IPS-15b (cell line): Measurements from ENCODE around the gene NHEJ1.

Source experiments
- H3K27me3 ChIP-seq: one replicate; pipeline ENCODE4 v1.6.1; 2013; ENCODE audit warnings: low read length; ENCODE audit not compliant: control insufficient read depth, insufficient read depth
- H3K36me3 ChIP-seq: one replicate; pipeline ENCODE4 v1.6.1; 2013; ENCODE audit warnings: low read length; ENCODE audit not compliant: control insufficient read depth, insufficient read depth
- H3K4me1 ChIP-seq: one replicate; pipeline ENCODE4 v1.6.1; 2013; ENCODE audit warnings: mild to moderate bottlenecking, low read length; ENCODE audit not compliant: control insufficient read depth, insufficient read depth
- H3K4me3 ChIP-seq: one replicate; pipeline ENCODE4 v1.5.1; 2013; ENCODE audit warnings: low read depth, low read length
- H3K9ac ChIP-seq: one replicate; pipeline ENCODE4 v1.6.1; 2013; ENCODE audit warnings: low read depth, mild to moderate bottlenecking, low read length
- H3K9me3 ChIP-seq: one replicate; pipeline ENCODE4 v1.6.1; 2013; ENCODE audit warnings: mild to moderate bottlenecking, low read length; ENCODE audit not compliant: control insufficient read depth, insufficient read depth

Gene NHEJ1

DNA sequence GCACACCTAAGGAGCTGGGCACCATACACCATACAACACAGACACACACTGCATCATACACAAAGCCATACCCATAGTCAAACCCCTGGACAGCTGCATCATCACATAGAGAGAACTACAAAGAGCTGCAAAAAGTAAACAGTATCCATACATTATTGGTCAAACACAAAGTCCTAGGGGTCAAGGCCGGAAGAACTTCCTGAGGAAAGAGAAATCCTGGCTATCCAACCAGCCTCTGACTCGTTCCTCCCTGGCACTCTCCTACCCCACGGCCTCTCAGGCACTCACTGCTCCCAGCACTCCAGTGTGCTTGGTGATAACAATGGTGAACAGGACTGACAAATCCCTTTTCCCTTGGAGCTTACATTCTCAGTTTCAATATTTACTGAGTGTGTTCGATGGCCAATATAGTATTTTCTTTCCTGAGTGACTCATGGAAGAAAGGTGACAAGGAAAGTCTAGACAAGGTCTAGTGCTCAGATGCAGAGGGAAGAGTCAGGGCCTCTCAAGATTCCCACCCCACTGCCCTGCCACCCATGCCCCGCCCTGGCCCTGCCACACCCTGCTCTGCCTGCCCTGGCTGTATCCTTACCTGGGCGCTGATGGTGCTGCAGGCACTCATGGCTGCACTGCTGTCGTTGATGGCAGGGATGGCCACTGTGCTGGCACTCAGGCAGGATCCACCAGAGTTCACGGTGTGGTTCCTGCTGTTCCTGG lies 122.7 kb downstream of the NHEJ1 start:
- peaks cover 14% of the 10 kb centered on the region for H3K27me3 ChIP-seq
- H3K4me1 ChIP-seq: no peaks in the 10 kb centered on the region
- H3K36me3 ChIP-seq: no peaks in the 10 kb centered on the region
- no peak overlapping the region for H3K9ac ChIP-seq
- no peaks in the 10 kb centered on the region for H3K9me3 ChIP-seq
- H3K4me3 ChIP-seq: no peak overlapping the region

DNA sequence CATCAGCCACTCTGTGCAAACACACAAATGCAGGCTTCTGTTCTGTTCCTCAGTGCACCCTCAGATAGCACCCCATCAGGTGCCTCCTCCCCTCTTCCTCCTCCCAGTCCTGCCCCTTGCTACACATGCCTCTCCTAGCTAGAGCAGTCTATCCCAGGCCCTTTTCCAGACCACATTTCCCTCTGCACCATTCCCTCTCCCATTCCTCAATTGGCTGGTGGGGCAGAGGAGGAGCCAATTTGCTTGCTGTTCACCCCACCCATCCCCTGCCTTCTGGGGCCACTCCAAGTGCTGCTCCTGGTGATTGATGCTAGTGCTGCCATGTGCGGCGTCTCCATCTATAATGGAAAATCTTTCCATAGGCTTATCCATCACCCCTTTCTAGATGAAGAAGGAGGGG lies 124.7 kb downstream of the NHEJ1 start:
- Histone ChIP-seq H3K9me3 (no peaks in the 10 kb centered on the region), H3K4me1 (no peaks in the 10 kb centered on the region), H3K27me3 (peaks cover 12% of the 10 kb centered on the region), H3K9ac (no peak overlapping the region), H3K36me3 (no peaks in the 10 kb centered on the region), H3K4me3 (no peak overlapping the region)

DNA sequence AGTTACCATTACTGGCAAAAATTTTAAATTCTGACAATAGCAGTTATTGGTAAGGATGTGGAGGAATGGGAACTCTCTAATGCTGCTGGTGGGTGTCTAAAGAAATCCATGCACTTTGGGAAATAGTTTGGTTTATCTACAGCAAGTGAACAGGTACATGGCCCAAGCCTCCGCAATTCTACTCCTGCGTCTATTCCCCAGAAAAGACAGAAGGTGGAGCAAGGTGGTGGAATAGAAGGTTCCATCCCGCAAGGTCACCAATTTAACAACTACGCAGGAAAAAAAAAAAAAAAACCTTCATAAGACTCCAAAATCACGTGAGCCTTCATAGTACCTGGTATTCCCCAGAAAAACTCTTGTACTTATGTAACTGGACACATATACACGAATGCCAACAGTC lies 125.8 kb downstream of the NHEJ1 start:
- Histone ChIP-seq H3K4me3 (no peak overlapping the region), H3K4me1 (no peaks in the 10 kb centered on the region), H3K9ac (no peak overlapping the region), H3K36me3 (no peaks in the 10 kb centered on the region), H3K27me3 (peaks cover 12% of the 10 kb centered on the region), H3K9me3 (no peaks in the 10 kb centered on the region)

DNA sequence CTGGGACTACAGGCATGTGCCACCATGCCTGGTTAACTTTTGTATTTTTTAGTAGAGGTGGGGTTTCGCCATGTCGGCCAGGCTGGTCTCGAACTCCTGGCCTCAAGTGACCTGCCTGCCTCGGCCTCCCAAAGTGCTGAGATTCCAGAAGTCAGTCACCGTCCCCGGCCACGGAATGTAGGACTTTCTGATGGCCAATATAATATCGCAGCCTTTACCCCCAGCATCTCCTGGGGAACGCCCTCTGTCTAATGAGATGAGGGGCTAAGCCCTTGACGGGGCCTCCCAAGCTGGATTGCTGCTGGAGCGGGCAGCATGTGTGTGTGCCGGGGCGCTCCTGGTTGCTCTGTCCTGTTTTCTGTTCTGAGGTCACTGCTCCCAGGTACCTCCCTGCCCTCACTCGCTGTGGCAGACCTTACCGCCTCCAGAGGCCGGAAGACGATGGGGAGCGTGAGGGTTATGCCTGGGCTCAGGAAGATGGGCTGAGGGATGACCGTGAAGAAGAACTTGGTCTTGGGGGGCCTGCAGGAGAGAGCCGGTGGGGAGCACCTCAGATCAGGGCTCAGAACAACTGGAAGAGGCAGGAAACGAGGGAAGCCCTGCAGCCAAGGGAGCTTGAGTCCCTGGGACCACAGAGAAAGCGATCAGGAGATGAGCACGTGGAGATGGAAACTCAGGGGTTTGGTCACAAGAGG lies 128.4 kb downstream of the NHEJ1 start:
- H3K27me3 ChIP-seq: peaks cover 3% of the 10 kb centered on the region
- H3K4me1 ChIP-seq: no peaks in the 10 kb centered on the region
- H3K9me3 ChIP-seq: no peaks in the 10 kb centered on the region

DNA sequence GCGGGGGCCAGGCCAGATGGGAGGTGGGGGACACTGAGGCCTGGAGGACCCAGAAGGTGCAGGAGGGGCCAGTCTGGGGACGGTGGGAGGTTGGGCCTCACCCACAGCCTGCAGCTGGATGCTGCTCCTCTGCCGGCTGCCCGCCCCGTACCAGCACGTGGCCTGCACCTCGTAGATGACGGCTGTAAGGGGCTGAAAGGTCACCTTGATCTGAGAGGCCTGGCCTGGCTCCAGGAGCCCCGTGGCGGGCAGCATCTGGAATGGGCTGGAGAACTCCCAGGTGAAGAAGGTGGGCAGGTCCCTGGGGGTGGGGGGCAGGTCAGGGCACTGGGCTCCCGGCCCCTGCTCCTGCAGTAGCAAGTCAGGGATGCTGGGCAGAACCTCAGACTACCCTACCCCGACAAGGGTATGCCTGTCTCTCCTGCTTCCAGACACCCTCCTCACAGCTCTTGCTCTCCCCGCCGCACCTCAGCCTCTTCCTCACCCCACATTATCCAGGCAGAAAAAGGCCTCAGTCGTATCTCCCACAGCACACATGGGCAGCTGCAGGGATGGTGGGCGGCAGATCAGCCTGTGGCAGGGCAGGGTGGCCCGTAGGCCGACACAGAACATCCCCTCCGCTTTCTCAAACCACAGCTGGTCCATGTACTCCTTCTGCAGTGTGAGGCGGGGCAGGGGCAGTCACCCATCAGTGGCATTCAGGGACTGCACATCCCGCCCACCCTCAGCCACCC lies 129.4 kb downstream of the NHEJ1 start:
- H3K4me3 ChIP-seq: no peak overlapping the region
- H3K4me1 ChIP-seq: no peaks in the 10 kb centered on the region
- no peaks in the 10 kb centered on the region for H3K9me3 ChIP-seq
- peaks cover 3% of the 10 kb centered on the region for H3K27me3 ChIP-seq
- H3K36me3 ChIP-seq: no peaks in the 10 kb centered on the region
- H3K9ac ChIP-seq: no peak overlapping the region

More for the DNA sequence above, 128.4 kb downstream of the NHEJ1 start:
- no peak overlapping the region for H3K4me3 ChIP-seq
- no peaks in the 10 kb centered on the region for H3K36me3 ChIP-seq
- no peak overlapping the region for H3K9ac ChIP-seq

DNA sequence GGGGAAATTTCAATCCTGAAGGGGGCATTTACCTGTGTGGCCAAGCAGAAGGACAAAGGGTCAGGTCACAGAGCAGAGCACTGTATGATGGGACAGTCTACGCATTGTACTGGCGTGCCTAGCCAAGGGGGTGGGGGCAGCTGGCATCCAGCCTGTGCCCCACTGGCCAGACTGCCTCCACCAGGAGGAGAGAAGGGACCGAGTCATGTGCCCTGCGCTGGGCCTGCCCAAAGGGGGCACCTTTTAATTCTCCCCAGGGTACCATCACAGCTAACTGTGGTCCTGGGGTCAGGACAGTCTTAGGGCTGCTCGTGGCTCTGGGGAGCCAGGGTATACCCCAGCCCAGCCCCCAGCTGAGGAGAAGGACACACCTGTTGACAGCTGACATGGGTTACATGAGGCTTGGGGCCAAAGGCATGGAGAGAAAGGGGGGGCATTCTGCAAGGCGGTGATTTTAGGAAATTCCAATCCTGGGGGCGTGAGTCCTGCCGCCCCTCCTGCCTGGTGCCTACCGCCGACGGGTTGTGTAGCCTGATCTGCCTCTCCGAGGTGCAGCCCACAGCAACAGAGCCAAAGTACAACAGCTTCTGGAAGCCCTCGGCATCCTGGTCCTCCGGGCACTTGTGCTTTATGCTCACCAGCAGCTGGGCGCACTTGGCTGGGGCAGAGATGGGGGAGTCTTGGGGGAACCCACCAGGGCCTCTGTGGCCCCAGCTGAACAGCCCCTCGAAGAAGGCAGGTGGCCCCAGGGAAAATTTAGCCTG lies 130.3 kb downstream of the NHEJ1 start:
- Histone ChIP-seq H3K4me3 (no peak overlapping the region), H3K9me3 (no peaks in the 10 kb centered on the region), H3K9ac (no peak overlapping the region), H3K36me3 (no peaks in the 10 kb centered on the region), H3K27me3 (peaks cover 3% of the 10 kb centered on the region), H3K4me1 (no peaks in the 10 kb centered on the region)

DNA sequence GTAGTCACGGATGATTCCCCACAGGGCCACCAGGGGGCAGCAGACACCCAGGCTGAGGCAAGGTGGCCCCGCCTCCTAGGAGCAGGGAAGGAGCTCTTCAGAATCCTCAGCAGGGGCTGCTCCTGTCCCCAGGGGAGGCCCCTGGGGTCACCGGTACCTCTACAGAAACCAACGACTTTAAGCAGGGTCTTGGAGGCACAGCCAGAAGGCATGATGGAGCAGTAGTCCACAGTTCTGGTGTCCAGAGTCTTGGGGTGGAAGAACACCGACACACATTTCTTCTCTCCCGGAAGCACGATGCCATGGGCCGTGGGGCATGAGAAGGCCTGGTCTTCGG lies 130.8 kb downstream of the NHEJ1 start:
- no peak overlapping the region for H3K4me3 ChIP-seq
- peaks cover 3% of the 10 kb centered on the region for H3K27me3 ChIP-seq
- H3K36me3 ChIP-seq: no peaks in the 10 kb centered on the region
- no peaks in the 10 kb centered on the region for H3K4me1 ChIP-seq
- H3K9ac ChIP-seq: no peak overlapping the region
- H3K9me3 ChIP-seq: no peaks in the 10 kb centered on the region

DNA sequence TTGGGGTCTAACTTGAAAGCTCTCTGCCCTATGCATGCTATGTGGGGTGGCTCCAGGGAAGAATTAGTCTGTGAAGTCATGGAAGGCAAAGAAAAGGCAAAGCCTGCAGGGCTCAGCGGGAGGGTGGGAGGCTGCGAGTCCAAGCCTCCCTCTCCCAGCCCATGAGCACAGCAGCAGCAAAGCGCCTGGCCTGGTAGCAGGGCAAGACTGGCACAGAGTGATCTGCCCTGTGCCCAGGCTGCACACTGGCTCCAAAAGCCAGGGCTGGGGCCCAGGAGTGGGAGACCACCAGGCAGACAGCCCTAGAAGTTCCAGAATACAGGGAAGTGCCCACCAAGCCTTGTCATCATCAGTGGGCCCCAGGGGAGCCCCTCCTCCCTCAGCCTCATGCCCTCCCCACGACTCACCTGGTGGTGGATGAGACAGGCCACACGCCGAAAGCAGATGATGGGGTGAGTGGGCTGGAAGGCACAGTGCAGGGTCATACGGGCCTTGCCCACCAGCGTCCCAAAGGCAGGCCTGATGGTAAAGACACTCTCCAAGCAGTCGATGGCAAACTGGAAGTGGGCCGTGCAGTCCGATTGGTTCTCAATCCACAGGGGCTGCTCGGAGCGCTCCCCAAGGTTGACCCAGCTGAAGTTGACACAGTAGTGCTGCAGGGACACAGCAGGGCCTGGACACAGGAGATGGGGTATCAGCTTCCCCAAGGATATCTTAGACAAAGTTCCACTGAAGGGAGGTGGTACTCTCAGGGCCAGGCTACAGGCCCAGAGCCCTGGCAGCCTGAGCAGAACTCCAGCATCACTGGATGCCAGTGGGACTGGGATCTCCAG lies 131.4 kb downstream of the NHEJ1 start:
- Histone ChIP-seq H3K36me3 (no peaks in the 10 kb centered on the region), H3K4me1 (no peaks in the 10 kb centered on the region), H3K27me3 (peaks cover 3% of the 10 kb centered on the region), H3K9ac (no peak overlapping the region), H3K9me3 (no peaks in the 10 kb centered on the region), H3K4me3 (no peak overlapping the region)

DNA sequence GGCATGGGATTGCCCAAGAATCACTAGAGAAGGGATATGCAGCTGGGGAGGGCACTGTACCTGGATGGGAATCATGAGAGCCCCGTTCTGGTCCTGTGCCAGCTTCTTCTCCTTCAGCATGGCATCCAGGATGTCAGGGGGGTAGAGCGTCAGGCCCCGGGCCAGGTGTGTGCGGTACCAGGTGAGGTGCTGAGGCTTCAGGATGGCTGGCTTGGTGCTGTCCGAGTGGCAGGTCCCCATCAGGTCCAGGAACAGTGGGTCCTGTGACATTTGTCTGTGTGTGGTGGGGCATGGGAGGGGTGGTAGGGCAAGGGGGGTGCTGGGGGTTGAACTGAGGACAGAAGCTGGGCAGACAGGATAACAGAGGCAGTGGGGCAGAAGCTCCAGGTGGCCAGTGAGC lies 132.5 kb downstream of the NHEJ1 start:
- Histone ChIP-seq H3K27me3 (no peaks in the 10 kb centered on the region), H3K9ac (no peak overlapping the region), H3K9me3 (no peaks in the 10 kb centered on the region), H3K4me3 (no peak overlapping the region), H3K4me1 (no peaks in the 10 kb centered on the region), H3K36me3 (no peaks in the 10 kb centered on the region)

DNA sequence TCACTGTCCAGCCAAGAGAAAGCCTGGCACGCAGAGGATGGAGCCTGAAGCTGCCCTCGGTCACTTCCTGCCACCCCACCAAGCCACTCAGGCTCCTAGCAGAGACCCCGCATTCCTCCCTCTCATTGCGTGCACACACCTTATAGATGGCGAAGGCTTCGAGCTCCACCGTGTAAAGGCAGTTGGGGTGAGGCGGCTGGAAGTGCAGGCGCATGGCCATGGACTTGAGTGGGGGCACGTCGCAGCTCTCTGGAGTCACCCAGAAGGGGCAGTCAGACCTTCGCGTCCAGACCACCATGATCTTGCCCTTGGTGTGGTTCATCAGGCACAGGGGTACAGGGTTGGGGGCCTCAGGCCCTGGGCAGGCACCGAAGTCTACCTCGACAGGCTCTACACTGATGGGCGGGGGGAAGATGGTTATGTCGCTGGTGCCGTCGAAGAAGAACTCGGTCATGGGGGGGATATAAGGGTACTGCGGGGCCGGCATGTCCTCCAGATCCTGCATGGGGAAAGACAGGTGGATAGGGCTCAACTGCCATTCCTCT lies 133.0 kb downstream of the NHEJ1 start:
- Histone ChIP-seq H3K9me3 (no peaks in the 10 kb centered on the region), H3K4me1 (no peaks in the 10 kb centered on the region), H3K27me3 (no peaks in the 10 kb centered on the region), H3K9ac (no peak overlapping the region), H3K36me3 (no peaks in the 10 kb centered on the region), H3K4me3 (no peak overlapping the region)

DNA sequence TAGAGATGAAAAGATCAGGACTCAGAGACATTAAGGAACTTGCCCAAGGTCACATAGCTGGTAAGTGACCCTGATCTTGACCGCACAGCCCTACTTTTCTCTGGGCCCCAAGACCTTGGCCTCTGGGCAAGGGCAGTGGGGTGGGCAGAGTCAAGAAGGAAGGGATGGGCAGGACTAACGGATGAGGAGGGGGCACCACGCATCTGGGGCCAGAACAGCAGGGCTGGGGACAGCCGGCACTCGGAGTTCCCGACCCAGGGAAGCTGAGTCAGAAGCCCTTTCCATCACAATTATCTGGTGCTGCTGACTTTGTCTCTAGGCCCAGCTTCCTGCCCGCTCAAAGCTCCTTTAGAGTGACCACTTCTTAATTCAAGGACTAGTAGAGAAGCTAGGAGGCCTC lies 133.7 kb downstream of the NHEJ1 start:
- Histone ChIP-seq H3K27me3 (no peaks in the 10 kb centered on the region), H3K9me3 (no peaks in the 10 kb centered on the region), H3K4me1 (no peaks in the 10 kb centered on the region), H3K36me3 (no peaks in the 10 kb centered on the region), H3K9ac (no peak overlapping the region), H3K4me3 (no peak overlapping the region)
